Activated CD4-positive, alpha-beta T cell treated with anti-CD3 and anti-CD28 coated beads, Interleukin-2, Interleukin-6, amounts not matched to agents 100 ng/mL and 50 ng/mL, durations not matched to agents 16 hours and 8 hours (primary cell): ENCODE measurements around the gene KRTAP10-10.
A peak's percentile ranks its signal among the peaks of the same experiment; 100 is the strongest.
"Not testable (repeated sequence)": the region's sequence is repeated elsewhere in the genome, so short reads cannot be mapped to it uniquely, and the experiment has no call there.

Source experiments
- DNase-seq: peaks from one replicate; pipeline ENCODE4 v3.0.0-alpha.2; 2020

The KRTAP10-10 gene

DNA sequence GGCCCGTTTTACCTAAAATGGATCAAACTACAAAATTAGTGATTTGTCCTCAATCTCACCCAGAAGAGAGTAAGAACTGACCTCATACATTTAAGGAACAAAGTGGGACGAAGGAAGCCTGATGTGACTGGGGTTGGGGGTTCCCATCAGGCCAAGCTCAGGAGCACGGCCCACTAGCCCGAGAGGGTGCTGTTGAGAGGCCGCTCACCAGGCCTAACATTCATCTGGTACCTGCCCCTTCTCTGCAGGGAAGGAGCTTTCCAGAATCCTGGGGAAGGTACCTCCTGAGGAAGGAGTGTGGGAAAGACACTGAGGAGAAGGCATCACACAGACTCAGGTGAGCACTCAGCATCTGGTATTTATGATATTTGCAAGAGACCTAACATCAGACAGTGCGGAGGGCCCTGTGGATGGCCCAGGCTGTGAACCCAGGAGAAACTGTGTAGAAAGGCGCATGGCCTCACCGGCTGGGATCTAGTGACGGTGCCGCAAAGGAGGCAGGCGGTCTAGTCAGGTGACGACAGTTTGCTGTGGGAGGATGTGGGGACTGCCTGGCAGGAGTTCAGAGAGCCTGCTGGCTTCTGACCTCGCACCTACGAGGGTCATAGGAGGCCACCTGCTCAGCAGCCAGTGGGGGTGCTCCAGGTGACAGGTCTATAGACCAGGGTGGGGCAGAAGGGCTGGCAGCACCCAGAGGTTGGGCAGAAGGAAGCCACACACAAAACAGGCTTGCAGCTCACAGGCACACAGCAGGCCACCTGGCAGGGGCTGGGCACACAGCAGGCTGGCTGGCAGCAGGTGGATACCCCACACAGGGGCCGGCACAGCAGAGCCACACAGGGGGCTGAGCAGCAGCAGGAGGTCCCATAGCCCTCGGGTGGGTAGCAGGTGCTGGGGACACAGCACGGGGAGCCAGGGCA is 16.8 kb downstream of the KRTAP10-10 start:
- DNase-seq: peak; percentile 15

DNA sequence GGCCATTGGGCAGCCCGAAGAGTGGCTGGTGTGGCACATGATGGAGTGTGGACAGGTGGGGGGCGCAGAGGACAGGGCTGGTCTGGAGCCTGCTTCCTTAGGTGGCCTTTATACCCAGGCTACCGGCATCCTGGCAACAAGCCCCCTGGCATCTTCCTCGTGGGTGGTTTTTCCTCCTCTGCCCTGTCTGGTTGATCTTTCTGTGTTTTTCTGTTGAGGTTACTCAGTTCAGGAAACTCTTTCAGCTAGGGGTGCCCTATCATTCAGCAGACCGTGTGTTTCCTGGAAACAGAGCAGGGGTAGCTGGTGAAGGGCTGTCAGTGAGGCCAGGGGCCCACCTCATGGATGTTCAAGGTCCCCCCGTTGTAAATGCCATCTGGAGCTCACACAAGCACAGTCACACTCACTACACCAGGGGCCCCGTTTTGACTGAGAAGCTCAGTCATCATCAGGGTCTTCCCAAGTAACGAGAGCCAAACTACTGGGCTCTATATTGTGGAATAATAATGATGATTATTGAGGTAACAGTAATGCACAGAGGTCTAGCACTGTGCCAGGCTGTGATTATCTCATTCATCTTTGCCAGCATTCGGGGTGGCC is 17.5 kb downstream of the KRTAP10-10 start, which contains the start of gene KRTAP12-4:
KRTAP12-4 (minus strand) TSS at position 84 of the 600 bp plus-strand sequence; CDS start at position 39, 45 bp downstream.
- DNase-seq: no peak

DNA sequence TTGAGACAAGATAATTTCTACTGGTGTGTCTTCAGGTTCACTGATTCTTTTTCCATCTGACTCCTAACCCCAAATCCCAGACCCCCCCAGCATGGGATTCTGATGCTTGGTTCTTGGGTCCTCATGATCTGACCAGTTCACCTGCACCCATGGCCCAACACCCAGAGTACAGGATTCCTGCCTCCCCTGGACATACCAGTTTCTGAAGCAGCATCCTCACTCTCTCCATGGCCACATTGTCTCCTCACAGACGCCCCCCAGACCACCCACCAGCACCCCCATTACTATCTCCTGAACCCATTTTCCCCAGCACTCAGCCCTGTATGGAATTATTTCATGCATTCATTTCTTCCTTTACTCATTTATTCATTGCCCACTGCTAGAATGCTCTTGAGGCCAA is 19.7 kb downstream of the KRTAP10-10 start:
- no peak for DNase-seq

- peak; percentile 51 for DNase-seq
Measured at GRCh38 chr21:44657635-44658540, 20.7 kb downstream of the KRTAP10-10 start, which contains the start of gene KRTAP12-3. Gene KRTAP12-3, plus strand, starts transcription at chr21:44657932. Its CDS starts 48 bp downstream, at chr21:44657980.

- no peak for DNase-seq
Measured at GRCh38 chr21:44658541-44658910, 21.4 kb downstream of the KRTAP10-10 start.

GRCh38 chr21:44658913-44659595 is 21.9 kb downstream of the KRTAP10-10 start:
- peak; percentile 8 for DNase-seq

GRCh38 chr21:44661567-44661966 is 24.4 kb downstream of the KRTAP10-10 start:
- not testable (repeated sequence) for DNase-seq

- DNase-seq: no peak
Measured at GRCh38 chr21:44664691-44665090, 27.5 kb downstream of the KRTAP10-10 start.

GRCh38 chr21:44666401-44667320 is 29.5 kb downstream of the KRTAP10-10 start, which contains the start of gene KRTAP12-2:
Gene KRTAP12-2, minus strand, starts transcription at chr21:44666927. Its CDS starts 41 bp downstream, at chr21:44666886.
- DNase-seq: no peak

DNA sequence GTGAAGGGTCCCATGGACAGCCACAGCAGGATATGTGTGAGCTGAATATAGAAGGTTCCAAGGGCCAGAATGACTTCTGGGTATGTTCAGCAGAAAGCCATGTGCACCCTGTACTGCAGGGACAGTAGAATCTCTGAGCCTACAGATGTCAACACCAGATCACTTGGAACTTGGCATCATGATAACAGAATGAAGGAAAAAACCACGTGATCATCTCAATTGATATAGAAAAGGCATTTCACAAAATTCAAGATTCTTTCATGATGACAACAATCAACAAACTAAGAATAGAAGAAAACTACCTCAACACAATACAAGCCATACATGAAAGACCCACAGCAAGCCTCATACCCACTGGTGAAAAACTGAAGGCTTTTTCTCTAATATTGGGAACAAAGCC is 30.5 kb downstream of the KRTAP10-10 start:
- DNase-seq: no peak

DNA sequence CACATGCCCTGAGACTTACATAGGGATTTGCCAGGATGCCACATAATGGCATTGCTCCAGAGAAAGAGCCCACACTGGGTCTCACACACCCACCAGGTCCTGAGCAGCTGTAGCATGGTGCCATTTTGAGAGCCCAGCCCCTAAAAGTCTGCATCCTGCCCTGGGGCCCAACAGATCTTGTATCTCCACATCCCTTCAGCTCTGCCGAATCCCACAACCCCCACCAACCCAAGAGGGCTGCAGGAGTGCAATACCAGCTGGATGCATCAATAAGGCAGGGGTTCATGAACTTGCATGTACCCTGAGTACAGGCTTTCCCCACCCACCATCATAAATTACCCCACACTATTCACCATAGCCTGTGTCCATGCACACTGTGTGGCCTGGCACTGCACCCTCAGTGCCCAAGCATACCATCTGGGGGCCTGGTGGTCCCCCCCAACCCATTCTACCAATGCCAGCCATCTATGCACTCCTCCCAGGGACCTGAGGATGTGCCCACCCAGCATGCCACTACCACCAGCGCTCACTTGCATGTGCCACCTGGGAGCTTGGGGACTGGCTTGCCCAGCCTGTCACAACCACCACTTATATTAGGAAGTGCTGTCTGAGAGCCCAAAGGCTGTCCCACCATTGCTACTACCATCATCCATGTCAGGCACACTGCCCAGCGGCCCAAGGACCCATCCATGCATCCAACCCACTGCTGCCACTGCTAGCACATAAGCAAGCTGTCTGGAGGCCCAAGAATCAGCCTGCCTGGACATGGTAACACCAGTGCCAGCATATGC is 33.7 kb downstream of the KRTAP10-10 start:
- no peak for DNase-seq

- DNase-seq: no peak
Measured at GRCh38 chr21:44671911-44672310, 34.8 kb downstream of the KRTAP10-10 start.

DNA sequence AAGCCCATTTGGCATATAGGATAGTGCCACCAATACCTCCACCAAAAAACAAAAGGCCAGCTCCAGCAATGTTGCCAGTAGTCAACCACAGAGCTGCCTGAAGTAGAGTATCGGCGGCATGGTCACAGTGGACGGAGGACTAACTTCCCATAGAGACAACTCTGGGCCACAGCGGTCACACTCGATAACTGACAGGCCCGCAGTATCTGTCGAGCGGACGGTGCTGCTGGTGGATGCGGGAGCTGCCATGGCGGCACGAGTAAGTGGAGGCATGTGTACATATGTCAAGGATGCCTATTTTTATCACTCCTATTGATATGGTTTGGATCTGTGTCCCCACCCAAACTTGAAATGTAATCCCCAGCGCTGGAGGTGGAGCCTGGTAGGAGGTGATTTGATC is 40.7 kb downstream of the KRTAP10-10 start:
- DNase-seq: no peak

DNA sequence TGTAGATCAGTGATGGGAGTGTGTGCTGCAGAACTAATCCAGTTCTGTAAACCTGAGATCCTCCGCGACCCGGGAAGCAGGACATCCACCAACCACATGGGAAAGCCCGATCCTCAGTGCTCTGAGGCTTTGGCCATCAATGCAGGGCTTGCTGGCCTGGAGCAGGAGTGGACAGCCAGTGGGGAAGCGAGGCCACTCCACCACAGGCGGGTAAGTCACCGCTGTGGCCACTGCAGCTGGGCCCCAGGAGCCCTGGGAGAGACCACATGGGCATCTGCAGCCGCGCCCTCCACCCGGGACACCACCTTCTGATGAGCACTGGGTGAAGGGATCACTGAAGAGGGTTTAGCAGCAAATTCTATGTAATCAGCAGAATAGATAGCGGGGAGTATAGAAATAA is 44.0 kb downstream of the KRTAP10-10 start:
- no peak for DNase-seq

GRCh38 chr21:44681861-44682579 is 44.9 kb downstream of the KRTAP10-10 start, which contains the start of gene KRTAP12-1:
Gene KRTAP12-1, minus strand, starts transcription at chr21:44682163. Its CDS starts 40 bp downstream, at chr21:44682123.
- no peak for DNase-seq

DNA sequence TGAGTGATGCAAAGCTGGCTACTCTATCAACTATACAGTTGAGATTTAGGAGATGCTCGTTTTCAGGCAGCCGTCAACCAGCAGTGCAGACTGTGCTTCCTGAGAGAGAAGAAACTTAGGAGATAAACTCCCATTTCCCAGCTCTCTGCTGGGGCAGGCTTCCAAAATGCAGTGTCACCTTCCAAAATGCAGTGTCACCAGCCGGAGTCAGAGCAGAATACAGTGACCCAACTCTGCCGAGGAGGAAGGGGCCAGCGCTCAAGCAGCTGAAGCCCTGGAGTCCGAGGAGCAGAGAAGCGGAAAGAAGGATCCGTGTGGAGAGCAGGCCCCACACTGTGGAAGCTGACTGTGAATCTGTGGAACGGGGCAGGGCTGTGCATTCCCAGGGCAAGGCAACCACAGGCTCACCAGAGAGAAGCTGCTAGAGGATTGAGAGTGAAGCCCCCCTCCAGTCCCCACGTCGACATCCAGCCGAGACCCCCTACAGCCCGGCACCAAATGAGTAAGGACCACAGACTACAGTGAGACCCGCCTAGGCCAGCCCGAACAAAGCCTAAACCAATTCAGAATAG is 45.5 kb downstream of the KRTAP10-10 start:
- DNase-seq: no peak

DNA sequence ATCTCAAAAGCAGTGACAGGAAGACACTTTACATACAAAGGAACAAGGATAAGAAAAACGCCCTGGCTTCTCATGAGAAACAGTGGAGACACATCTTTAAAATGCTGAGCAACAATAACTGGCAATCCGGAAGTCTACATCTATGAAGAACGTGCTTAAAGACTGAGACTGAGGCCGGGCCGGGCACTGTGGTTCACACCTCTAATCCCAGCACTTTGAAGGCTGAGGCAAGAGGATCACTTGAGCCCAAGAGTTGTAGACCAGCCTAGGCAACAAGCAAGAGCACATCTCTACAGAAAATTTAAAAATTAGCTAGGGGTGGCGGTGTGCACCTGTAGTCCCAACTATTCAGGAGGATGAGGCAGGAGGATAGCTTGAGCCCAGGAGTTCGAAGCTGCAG is 46.9 kb downstream of the KRTAP10-10 start:
- no peak for DNase-seq

- DNase-seq: no peak
Measured at GRCh38 chr21:44684483-44684882, 47.3 kb downstream of the KRTAP10-10 start.

DNA sequence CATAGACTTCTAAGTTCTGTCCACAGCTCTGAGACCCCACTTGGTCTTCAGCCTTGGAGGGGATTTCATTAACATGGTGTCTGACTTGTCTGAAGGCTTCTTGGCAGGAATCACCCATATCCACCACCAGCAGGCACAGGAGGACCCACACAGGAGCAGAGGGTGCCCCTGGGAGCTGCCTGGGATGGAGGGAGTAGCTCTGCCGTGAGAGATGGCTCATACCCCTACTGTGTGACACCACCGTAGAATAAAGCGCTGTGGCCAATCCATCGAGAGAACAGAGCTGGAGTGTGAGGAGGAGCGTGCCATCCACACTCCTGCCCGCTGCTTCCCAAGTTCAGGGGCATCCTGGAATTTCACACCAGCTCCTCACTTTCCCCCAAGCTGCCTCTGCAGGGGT is 47.9 kb downstream of the KRTAP10-10 start:
- not testable (repeated sequence) for DNase-seq
